ENCODE results near the gene DRC1.
"Not testable (repeated sequence)": the region's sequence is repeated elsewhere in the genome, so short reads cannot be mapped to it uniquely, and the experiment has no call there.

DRC1 gene

DNA sequence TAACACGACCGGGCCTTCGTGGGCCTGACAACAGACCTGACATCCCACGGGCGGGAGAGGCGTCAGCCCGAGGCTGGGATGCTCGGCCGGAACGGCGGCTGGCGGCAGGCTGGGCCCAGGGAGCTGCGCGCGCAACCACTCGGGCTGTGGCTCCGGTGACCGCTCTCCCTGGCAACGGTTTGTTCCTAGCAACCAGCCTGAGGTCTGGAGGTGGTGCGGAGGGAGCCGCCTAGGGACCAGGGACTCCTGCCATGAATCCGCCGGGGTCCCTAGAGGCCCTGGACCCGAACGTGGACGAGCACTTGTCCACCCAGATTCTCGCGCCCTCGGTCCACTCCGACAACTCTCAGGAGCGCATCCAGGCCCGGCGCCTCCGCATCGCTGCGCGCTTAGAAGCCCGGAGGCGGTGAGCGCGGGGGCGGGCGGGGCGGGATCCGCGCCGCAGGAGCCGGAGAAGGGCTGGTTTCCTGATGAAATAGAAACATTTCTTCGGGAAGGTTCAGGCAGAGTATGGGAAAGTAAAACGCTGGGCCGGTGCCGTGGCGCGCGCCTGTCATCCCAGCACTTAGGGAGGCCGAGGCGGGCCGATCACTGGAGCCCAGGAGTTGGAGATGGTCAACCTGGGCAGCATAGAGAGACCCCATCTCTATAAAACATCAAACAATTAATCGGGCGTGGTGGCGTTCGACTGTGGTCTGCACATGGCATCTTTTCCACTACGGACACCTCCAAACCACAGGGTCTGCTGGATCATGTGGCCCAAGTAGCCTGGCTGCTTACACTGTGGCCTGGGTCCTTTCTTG, at the start of gene DRC1:
TSS of gene DRC1 (plus strand) at position 182 of the 803 bp plus-strand sequence. CDS start at position 252, 70 bp downstream.
- peak; percentile 84 for DNase-seq (ENCODE audit: low spot score)

DNA sequence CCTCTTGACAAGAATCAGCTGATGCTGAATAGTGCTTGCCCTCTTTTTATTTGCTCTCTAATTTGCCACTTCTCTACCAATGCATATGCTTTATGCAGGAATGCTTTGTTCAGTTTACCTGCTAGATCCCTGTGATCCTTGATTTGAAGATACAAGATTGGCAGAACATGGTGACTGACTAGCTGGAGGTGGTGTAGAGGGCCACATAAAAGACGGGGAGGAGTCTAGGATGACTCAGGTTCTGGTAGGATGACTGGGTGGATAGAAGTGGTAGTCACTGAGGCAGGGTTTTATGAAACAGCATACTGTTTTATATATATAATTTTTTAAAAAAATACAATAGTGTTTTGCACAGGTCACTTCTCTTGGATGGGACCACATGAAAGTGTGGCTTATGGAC, 48.8 kb upstream of the DRC1 start:
- peak; percentile 69 for DNase-seq (ENCODE audit: low spot score)

DNA sequence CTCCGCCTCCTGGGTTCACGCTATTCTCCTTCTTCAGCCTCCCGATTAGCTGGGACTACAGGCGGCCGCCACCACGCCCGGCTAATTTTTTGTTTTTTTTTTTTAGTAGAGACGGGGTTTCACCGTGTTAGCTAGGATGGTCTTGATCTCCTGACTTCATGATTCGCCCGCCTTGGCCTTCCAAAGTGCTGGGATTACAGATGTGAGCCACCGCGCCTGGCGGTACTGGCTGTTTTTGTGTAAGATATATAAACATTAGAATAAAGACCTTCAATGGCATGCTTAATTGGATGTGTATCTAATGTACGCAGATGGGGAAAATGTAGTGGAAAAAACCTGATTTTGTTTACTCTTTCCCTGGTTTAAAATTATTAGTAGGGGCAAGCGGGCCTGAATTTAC, 47.3 kb upstream of the DRC1 start:
- DNase-seq (ENCODE audit: low spot score), result not testable (repeated sequence)

DNA sequence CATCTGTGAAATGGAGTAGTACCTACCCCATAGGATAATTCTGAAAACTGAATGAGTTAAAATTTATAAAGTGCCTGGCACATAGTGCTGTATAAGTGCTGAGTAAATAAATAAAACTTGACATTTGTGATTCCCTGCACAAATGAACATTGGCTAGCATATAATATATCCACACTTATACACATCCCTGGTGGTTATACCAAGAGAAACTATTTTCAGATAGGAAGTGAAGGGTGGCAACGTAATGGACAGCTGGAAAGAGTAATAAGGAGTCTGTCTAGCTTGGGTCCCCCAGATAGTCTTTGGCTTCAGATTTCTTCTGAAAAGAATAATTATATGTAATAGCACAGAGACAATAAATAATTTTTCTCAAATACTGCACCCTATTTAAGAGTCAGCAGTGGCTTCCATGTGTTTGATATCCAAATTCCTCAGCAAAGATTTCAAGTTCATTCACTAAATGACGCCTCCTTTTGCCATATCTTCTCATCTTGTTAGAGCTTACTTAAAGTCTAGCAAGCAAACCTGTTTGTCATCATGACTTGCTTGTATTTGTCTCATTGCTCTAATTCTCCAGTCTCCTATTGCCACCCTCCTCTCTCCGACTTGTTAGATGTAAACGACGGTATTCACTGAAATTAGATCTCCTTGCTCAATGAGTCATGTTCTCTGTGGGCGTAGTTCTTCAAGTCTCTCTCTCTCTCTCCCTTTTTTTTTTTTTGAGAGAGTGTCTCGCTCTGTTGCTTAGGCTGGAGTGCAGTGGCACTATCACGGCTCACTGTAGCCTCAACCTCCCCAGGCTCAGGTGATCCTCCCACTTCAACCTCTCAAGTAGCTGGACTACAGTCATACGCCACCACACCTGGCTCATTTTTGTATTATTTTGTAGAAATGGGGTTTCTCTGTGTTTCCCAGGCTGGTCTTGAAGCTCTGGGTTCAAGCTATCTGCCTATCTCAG, 46.4 kb upstream of the DRC1 start:
- DNase-seq (ENCODE audit: low spot score), result peak; percentile 75

DNA sequence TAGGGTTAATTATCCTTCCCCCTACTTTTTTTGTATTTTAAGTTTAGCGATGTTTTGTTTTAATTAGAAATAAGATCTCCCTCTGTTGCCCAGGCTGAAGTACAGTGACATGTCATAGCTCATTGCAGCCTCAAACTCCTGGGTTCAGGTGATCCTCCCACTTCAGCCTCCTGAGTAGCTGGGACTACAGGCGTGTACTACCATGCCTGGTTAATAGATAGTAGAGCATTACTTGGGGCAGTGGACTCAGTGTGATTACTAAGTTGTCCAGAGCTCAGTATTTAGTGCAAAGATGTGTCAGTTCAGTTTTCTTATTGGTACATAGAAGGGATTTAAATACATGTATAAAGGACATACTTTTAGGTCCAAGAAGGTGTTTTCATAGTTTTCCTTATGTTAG, 45.6 kb upstream of the DRC1 start:
- no peak for DNase-seq (ENCODE audit: low spot score)

DNA sequence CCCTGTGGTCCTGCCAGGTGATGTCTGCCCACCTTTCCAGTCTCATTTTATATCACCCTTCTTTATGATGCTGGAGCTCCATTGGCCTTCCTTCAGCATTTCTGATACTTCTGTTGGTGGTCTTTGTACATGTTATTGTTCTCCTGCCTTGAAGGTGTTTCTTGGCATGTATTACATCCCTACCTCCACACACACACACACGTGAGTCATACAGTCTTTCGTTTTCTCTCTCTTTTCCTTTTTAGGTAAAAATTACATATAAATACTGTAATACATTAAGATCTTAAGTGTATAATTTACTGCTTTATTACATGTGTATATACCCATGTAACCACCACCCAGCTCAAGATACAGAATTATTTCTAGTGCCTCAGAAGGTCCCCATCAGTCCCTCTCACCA, 44.9 kb upstream of the DRC1 start:
- peak; percentile 2 for DNase-seq (ENCODE audit: low spot score)

DNA sequence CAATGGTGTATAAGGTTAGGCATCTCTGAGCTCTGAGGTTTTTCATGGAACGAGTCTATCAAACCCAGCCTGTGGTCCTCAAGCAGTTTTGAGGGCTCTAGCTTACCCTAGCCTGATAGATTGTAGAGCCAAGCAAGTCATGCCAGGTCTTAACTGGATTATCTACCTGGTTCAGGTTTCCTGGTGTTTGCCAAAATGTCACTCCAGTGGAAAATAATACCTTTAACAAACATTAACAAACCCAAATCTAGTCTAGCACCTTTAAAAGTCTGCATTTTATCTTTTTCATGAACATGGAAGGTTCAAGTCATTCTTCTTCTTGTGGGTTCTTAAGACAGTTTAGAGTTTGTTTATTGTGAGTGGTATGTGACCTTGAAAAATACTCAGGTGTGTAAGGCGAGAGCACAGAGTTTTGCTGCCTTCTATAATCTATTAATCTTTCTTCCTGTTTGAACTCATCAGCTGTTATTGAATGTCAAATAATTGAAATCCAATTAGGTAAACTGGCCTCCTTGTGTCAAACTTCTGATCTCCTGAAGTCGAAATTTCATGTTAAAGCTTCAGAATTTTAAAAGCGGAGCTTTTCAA, 41.7 kb upstream of the DRC1 start:
- DNase-seq (ENCODE audit: low spot score), result no peak

DNA sequence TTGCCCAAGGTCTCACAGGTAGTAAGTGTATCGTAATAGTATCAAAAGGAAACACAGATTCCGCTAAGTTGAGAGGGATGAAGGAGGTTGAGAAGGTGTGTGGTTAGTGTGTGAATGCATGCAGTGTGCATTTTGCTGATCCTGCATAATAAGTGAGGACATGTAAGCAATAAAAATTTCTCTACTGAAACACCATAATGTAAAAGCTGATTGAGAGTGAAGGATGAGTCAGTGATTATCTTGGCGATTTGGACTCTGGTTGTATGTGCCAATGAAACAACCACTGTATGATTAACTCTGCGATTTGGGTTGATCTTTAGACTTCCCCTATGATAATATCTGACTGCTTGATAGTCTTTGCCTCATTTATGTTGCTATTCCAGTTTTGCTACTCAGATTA, 38.4 kb upstream of the DRC1 start:
- DNase-seq (ENCODE audit: low spot score), result peak; percentile 31

DNA sequence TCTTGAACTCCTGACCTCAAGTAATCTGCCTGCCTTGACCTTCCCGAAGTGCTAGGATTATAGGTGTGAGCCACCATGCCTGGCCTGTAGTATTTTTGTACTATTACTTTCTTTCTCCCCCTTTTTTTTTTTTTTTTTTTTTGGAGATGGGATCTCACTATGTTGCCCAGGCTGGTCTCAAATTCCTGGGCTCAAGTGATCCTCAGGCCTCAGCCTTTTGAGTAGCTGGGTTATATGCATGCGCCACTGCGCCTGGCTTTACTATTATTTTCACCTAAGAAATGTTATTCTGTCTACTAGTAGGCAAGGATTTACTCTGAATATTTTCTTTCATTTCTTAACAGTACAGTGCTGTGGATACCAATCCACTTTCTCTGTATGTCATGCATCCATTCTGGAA, 37.8 kb upstream of the DRC1 start:
- no peak for DNase-seq (ENCODE audit: low spot score)

DNA sequence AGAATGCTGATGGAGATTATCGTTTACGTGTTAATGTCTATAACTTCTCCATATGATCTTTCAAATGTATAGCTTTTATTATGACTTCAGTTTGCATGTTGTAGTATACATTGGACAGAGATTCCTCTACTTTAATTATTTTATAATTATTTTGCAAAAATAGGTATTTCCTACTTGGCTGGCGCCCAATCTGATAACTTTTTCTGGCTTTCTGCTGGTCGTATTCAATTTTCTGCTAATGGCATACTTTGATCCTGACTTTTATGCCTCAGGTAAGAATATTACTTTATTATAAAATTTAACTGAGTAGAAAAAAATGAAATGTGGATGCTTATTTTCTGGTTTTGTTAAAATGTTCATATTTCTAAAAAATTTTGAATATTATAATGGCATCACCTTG, 37.1 kb upstream of the DRC1 start:
- DNase-seq (ENCODE audit: low spot score), result no peak

DNA sequence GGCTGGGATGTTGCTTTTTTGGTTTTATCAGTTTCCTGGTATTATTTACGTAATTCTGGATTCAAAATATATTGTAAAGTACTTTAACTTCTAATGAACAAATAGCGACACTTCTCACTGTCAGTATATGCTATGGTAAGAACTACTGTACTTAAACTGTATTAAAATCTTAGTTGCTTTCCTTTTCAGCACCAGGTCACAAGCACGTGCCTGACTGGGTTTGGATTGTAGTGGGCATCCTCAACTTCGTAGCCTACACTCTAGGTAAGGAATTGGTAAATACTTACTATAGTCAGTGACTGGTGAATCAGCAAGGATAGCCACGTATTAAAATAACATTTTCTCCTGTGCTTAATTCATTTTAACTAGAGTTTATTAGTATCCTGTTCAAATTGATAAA, 34.8 kb upstream of the DRC1 start:
- no peak for DNase-seq (ENCODE audit: low spot score)

DNA sequence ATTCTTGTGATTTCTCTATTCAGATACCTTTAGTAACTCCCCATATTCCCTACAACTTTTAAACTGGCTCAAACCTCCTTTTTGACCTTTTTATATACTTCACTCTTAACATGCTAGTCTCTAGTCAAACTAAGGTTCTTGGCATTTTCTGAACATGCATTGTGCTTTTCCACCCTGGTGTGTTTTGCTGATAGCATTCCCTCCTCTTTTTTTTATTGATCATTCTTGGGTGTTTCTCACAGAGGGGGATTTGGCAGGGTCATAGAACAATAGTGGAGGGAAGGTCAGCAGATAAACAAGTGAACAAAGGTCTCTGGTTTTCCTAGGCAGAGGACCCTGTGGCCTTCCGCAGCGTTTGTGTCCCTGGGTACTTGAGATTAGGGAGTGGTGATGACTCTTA, 32.1 kb upstream of the DRC1 start:
- DNase-seq (ENCODE audit: low spot score), result not testable (repeated sequence)

DNA sequence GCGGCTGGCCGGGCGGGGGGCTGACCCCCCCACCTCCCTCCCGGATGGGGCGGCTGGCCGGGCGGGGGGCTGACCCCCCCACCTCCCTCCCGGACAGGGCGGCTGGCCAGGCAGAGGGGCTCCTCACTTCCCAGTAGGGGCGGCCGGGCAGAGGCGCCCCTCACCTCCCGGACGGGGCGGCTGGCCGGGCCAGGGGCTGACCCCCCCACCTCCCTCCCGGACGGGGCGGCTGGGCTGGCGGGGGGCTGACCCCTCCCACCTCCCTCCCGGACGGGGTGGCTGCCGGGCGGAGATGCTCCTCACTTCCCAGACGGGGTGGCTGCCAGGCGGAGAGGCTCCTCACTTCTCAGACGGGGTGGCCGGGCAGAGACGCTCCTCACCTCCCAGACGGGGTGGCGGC, 30.8 kb upstream of the DRC1 start:
- not testable (repeated sequence) for DNase-seq (ENCODE audit: low spot score)

DNA sequence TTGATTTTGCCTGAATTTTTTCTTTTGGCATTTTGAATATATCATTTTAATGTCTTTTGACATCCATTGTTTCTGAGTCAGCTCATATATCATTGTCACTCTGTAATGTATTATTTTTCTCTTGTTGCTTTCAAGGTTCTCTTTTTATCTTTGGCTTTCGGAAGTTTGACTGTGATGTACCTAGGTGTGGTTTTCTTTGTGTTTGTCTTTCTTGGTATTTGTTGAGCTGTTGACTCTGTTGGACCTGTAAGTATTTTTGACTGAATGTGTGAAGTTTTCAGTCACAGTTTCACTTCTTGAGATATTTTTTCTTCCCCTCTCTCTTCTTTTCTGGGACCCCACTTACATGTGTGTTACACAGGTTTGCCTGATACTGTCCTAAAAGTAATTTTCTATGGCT, 24.9 kb upstream of the DRC1 start:
- DNase-seq (ENCODE audit: low spot score), result no peak

DNA sequence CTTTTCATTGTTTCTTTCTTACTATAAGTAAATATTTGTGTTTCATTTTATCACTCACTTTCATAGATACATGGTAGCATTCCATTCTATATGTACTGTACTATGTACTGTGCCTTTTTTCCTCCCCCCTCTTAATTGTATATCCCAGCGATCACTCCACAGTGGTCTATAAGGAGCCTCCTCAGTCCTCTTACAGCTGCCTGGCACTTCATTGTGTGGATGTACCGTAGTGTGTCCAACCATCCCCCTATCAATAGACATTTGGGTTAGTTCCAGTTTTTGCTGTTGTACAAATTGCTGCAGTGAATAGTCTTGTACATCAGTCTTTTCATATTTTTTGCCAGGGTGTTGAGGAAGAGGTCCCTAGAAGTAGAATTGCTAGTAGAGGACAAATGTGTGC, 21.4 kb upstream of the DRC1 start:
- no peak for DNase-seq (ENCODE audit: low spot score)

DNA sequence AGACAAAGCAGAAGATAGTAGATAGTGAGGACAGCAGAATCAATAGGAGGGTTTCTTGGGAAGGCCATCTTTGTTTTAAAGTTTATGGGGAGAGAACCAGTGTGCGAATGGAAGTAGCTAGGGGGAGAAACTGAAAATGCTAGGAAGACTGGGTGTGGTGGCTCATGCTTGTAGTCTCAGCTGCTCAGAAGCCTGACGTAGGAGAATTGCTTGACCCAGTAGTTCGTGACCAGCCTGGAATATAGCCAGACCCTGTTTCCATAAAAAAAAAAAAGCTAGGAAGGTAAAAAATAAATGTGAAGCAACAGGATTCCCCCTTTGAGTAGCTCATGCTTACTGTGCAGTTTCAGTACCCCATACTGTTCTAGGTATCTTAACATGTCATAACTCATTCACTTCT, 19.2 kb upstream of the DRC1 start:
- no peak for DNase-seq (ENCODE audit: low spot score)

DNA sequence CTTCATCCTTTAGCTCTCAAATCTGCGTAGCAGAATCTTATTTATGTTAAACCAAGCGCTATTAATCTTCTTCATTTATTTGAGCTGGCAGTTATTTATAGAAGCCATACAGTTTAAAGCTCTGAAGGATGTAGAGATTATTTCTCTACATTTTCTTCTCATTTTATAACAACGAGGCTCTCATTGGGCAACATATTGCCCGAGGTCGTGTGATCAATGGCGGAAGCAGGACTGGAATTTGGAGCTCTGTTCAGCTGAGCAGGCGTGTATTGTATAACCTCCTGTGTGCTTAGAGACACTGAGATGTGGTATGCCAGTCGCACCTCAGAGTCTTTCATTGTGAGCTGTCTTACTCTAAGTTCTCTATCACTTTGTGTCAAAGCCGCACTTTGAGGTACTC, 17.5 kb upstream of the DRC1 start:
- no peak for DNase-seq (ENCODE audit: low spot score)

DNA sequence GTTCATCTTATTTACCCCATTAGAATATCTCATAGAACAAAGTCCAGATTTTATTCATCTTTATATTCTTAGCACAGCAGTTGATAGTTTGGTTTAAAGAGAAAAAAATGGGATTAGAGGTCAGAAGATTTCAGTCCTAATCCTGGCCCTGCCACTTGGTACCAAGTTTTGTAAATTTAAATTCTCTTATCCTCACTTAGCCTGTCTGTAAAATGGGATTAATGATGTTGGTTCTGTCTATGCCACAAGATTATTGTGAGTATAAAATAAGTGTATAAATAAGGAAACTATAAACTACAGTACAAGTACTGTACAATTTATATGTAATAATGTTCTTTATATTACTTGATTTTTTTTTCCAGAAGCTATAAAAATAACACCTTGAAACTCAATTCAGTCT, 17.1 kb upstream of the DRC1 start:
- no peak for DNase-seq (ENCODE audit: low spot score)

DNA sequence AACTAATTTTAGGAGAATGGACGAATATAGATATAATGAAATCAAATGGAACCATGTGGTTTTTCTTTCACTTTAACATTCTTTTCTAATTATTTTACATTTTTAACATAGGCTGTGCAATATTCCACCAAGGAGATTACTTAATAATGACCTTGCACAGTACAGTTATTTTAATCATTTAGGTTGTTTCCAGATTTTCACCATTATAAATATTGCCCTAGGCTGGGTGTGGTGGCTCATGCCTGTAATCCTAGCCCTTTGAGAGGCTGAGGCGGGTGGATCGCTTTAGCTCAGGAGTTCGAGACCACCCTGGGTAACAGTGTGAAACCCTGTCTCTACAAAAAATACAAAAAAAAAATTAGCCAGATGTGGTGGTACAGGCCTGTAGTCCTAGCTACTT, 14.5 kb upstream of the DRC1 start:
- no peak for DNase-seq (ENCODE audit: low spot score)

DNA sequence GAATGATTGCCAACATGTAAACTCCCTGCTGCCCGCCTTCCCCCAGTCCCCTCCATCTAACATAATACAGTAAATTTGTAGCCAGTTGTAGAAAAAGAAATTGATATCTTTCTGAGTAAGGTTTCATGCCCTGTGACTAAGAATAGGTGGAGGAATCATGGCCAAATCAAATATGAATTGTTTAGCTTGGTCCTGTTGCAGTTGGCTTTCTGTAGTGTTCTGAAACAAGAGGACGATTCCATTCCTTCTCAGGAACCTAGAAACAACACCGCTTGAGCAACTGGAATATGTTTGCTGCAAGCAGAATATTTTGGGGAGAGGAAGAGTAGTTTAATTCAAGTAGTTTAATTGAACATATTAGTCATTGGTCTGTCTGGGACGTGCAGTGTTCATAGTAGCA, 7.0 kb upstream of the DRC1 start:
- no peak for DNase-seq (ENCODE audit: low spot score)

DNA sequence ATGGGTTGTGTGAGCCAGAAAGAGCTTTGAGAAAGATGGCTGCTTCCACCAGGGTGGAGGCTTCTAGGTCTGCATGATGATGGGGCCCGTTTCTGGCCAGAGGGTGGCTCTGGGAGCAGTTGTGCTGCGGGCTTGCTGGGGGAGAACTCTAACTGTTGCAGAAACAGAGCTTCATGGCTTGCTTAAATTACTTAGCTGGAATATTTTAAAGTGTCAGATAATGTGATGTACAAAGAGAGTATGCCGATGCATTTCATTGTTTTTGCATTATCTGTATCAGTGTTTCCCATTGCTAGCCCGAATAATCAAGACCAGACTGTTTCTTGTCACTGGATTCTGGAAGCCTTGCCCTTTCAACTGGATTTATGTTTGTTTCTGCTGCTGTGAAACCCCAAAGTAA, 6.3 kb upstream of the DRC1 start:
- DNase-seq (ENCODE audit: low spot score), result no peak

DNA sequence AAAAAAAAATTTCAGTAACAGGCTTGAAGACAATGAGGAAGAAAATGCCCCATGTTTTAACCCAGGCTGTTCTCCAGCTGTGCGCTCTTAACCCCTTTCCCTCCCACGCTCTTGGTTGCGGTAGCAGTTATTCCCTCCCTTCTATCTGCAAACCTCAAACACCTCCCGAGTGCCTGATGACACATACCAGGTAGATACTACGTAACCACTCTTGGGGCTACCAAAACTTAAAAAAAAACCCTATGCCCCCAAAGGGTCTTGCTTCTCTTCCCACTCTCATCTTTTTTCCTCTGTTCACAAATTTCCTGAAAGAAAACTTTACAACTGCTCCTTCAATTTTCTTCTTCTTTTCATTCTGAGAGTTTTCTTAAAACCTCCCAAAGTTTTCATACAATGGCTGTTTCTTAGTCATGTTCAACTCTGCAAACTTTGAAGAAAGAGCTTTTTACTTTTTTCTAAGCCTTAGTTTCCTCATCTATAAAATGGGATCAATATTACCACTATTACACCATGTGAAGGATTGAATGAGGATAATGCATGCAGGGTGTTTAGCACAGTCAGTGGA, 4.9 kb upstream of the DRC1 start:
- no peak for DNase-seq (ENCODE audit: low spot score)

All from kidney tubule cell (primary cell).